Measurements from ENCODE around the gene DPH1.

- TF ChIP-seq CTCF (IDR thresholded peaks at IDR 0.05) (no peak), POLR2A (IDR thresholded peaks at IDR 0.05) (no peak)
Observed at GRCh38 chr17:2084766-2085647, 55.1 kb downstream of the DPH1 start.

Data from ovary (tissue), 3 donors.